Activated CD8-positive, alpha-beta memory T cell treated with anti-CD3 and anti-CD28 coated beads for 1 hour (primary cell): Measurements from ENCODE around the gene WNT5A.

ENCODE experiments used
- DNase-seq, 2 donors: peaks; one replicate each; pipeline ENCODE4 v3.0.0-alpha.2; 2020; ENCODE audit warnings: low read depth in 1 of 2; ENCODE audit errors: extremely low read depth in 1 of 2

Gene WNT5A

GRCh38 chr3:55482496-55483195 lies 4.5 kb downstream of the WNT5A start:
- DNase-seq, result no peak

GRCh38 chr3:55481744-55482495 lies 5.2 kb downstream of the WNT5A start:
- no peak for DNase-seq

- DNase-seq, result no peak
These were observed 6.0 kb downstream of the WNT5A start for GRCh38 chr3:55480911-55481743.

GRCh38 chr3:55477306-55478303 lies 9.5 kb downstream of the WNT5A start:
- DNase-seq, result no peak

GRCh38 chr3:55476515-55476914 lies 10.6 kb downstream of the WNT5A start:
- no peak for DNase-seq

- no peak for DNase-seq
These were observed 12.9 kb downstream of the WNT5A start for GRCh38 chr3:55474213-55474632.

- DNase-seq, result no peak
These were observed 13.3 kb downstream of the WNT5A start for GRCh38 chr3:55473788-55474187.

- DNase-seq, result no peak
These were observed 15.4 kb downstream of the WNT5A start for GRCh38 chr3:55471522-55472280.

GRCh38 chr3:55471084-55471483 lies 16.0 kb downstream of the WNT5A start:
- DNase-seq, result no peak

GRCh38 chr3:55469957-55470526 lies 17.1 kb downstream of the WNT5A start:
- DNase-seq, result no peak

- no peak for DNase-seq
These were observed 18.9 kb downstream of the WNT5A start for GRCh38 chr3:55468251-55468650.

- no peak for DNase-seq
These were observed 20.0 kb downstream of the WNT5A start for GRCh38 chr3:55467099-55467498.

- no peak for DNase-seq
These were observed 20.6 kb downstream of the WNT5A start for GRCh38 chr3:55466526-55466925.

GRCh38 chr3:55461896-55462295 lies 25.2 kb downstream of the WNT5A start:
- no peak for DNase-seq

GRCh38 chr3:55459838-55460237 lies 27.3 kb downstream of the WNT5A start:
- no peak for DNase-seq

GRCh38 chr3:55458181-55458790 lies 28.8 kb downstream of the WNT5A start:
- DNase-seq, result no peak

- DNase-seq, result no peak
These were observed 31.2 kb downstream of the WNT5A start for GRCh38 chr3:55455915-55456314.

- no peak for DNase-seq
These were observed 32.5 kb downstream of the WNT5A start for GRCh38 chr3:55454611-55455010.
